ENCODE data around the gene UBAP1L. TPM values are rescaled to one million over a fixed set of nuclear protein-coding genes. Genes with fewer than 3 reads are reported as not detected.

UBAP1L gene
- total and polyA plus RNA-seq, 2 experiments from 2014 or later = 1.8 to 2.5 TPM

DNA sequence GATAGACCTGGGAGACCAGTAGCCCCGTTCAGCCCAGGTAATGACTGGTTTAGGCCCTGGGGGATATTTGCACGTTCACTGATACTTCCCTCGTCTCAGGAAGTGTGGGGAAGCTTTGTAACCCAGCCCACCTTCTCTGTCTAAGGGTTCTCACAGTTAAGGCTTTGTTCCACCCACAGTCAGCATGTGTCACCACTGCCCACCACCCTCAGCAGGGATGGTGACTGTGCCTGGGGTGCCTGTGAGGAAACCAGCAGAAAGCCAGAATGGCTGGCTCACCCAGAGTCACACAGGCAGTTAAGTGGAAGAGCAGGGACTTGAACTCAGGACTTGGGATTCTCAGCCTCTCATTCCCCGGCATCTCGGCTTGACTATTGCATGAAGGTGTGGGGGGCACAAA lies 33.2 kb downstream of the UBAP1L start:
- H3K27me3 ChIP-seq = no peaks in the 10 kb centered on the region
- H3K9me2 ChIP-seq (replicated peaks; ENCODE audit: insufficient read depth) = no peaks in the 10 kb centered on the region
- TF ChIP-seq EZH2 (IDR thresholded peaks at IDR 0.05; ENCODE audit: borderline replicate concordance) (no peak), EZH2phosphoT487 (IDR thresholded peaks at IDR 0.05; ENCODE audit: low read depth, severe bottlenecking, unreplicated experiment) (no peak)
- TF ChIP-seq, protein P1, sequence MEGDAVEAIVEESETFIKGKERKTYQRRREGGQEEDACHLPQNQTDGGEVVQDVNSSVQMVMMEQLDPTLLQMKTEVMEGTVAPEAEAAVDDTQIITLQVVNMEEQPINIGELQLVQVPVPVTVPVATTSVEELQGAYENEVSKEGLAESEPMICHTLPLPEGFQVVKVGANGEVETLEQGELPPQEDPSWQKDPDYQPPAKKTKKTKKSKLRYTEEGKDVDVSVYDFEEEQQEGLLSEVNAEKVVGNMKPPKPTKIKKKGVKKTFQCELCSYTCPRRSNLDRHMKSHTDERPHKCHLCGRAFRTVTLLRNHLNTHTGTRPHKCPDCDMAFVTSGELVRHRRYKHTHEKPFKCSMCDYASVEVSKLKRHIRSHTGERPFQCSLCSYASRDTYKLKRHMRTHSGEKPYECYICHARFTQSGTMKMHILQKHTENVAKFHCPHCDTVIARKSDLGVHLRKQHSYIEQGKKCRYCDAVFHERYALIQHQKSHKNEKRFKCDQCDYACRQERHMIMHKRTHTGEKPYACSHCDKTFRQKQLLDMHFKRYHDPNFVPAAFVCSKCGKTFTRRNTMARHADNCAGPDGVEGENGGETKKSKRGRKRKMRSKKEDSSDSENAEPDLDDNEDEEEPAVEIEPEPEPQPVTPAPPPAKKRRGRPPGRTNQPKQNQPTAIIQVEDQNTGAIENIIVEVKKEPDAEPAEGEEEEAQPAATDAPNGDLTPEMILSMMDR (IDR thresholded peaks at IDR 0.05; ENCODE audit: poor library complexity) = no peak
- H3K79me2 ChIP-seq = no peaks in the 10 kb centered on the region
- DNase-seq (ENCODE audit: low spot score) = no peak
- no peaks in the 10 kb centered on the region for H4K20me1 ChIP-seq (ENCODE audit: insufficient read depth, poor library complexity, severe bottlenecking)
- no peak overlapping the region for H3K4me3 ChIP-seq
- 78% methylated on average over 5 of the region's 5 CpGs for WGBS (ENCODE audit: low lambda C conversion rate, missing lambda C conversion rate)
- H3K27ac ChIP-seq = no peak overlapping the region
- H3K4me2 ChIP-seq = no peak overlapping the region
- no peaks in the 10 kb centered on the region for H3K9me3 ChIP-seq (ENCODE audit: low read depth)
- H3K36me3 ChIP-seq (replicated peaks; ENCODE audit: insufficient read depth, low read depth) = no peaks in the 10 kb centered on the region
- peaks cover 29% of the 10 kb centered on the region for H3K4me1 ChIP-seq (ENCODE audit: insufficient read depth)
- H2AFZ ChIP-seq = no peak overlapping the region

GRCh38 chr15:65081270-65081669 lies 33.7 kb downstream of the UBAP1L start:
- no peaks in the 10 kb centered on the region for H3K36me3 ChIP-seq (replicated peaks; ENCODE audit: insufficient read depth, low read depth)
- H2AFZ ChIP-seq = no peak overlapping the region
- no peak overlapping the region for H3K27ac ChIP-seq
- no peaks in the 10 kb centered on the region for H3K27me3 ChIP-seq
- H3K4me2 ChIP-seq = no peak overlapping the region
- no peak overlapping the region for H3K4me3 ChIP-seq
- peaks cover 25% of the 10 kb centered on the region for H3K4me1 ChIP-seq (ENCODE audit: insufficient read depth)
- TF ChIP-seq, protein P1 (IDR thresholded peaks at IDR 0.05; ENCODE audit: poor library complexity) = no peak
- TF ChIP-seq EZH2phosphoT487 (IDR thresholded peaks at IDR 0.05; ENCODE audit: low read depth, severe bottlenecking, unreplicated experiment) = no peak
- TF ChIP-seq EZH2 (IDR thresholded peaks at IDR 0.05; ENCODE audit: borderline replicate concordance) = no peak
- H3K79me2 ChIP-seq = no peaks in the 10 kb centered on the region
- no peaks in the 10 kb centered on the region for H3K9me2 ChIP-seq (replicated peaks; ENCODE audit: insufficient read depth)
- no peaks in the 10 kb centered on the region for H3K9me3 ChIP-seq (ENCODE audit: low read depth)
- 57% methylated on average over 6 of the region's 6 CpGs for WGBS (ENCODE audit: low lambda C conversion rate, missing lambda C conversion rate)
- DNase-seq (ENCODE audit: low spot score) = no peak
- H4K20me1 ChIP-seq (ENCODE audit: insufficient read depth, poor library complexity, severe bottlenecking) = no peaks in the 10 kb centered on the region

DNA sequence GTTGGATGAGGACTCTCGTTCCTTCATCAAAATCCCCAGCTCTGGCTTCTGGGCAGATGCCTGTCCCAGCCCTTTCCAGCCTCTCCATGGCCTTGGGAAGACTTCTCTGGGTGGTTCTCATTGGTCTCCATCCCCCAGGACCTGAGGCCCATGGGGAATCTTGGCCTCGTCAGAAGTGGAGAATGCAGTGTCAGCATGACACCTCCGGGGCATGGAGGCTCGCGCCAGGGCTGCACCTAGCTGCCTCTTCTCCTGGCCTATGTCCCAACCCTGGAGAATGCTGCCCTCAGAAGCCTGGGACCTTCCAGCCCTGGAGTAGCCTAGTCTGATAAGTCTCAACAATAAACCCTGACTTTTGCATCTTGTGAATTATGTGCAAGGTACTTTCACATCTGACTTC lies 35.4 kb downstream of the UBAP1L start:
- H3K79me2 ChIP-seq = no peaks in the 10 kb centered on the region
- H3K4me2 ChIP-seq = no peak overlapping the region
- H3K9me3 ChIP-seq (ENCODE audit: low read depth) = no peaks in the 10 kb centered on the region
- no peak for DNase-seq (ENCODE audit: low spot score)
- H3K4me1 ChIP-seq (ENCODE audit: insufficient read depth) = peaks cover 22% of the 10 kb centered on the region
- H3K4me3 ChIP-seq = no peak overlapping the region
- no peaks in the 10 kb centered on the region for H4K20me1 ChIP-seq (ENCODE audit: insufficient read depth, poor library complexity, severe bottlenecking)
- no peaks in the 10 kb centered on the region for H3K27me3 ChIP-seq
- H2AFZ ChIP-seq = no peak overlapping the region
- H3K27ac ChIP-seq = no peak overlapping the region
- no peaks in the 10 kb centered on the region for H3K9me2 ChIP-seq (replicated peaks; ENCODE audit: insufficient read depth)
- H3K36me3 ChIP-seq (replicated peaks; ENCODE audit: insufficient read depth, low read depth) = no peaks in the 10 kb centered on the region
- 93% methylated on average over 5 of the region's 5 CpGs for WGBS (ENCODE audit: low lambda C conversion rate, missing lambda C conversion rate)
- TF ChIP-seq EZH2phosphoT487 (IDR thresholded peaks at IDR 0.05; ENCODE audit: low read depth, severe bottlenecking, unreplicated experiment) (no peak), EZH2 (IDR thresholded peaks at IDR 0.05; ENCODE audit: borderline replicate concordance) (no peak)
- TF ChIP-seq, protein P1 (IDR thresholded peaks at IDR 0.05; ENCODE audit: poor library complexity) = no peak

DNA sequence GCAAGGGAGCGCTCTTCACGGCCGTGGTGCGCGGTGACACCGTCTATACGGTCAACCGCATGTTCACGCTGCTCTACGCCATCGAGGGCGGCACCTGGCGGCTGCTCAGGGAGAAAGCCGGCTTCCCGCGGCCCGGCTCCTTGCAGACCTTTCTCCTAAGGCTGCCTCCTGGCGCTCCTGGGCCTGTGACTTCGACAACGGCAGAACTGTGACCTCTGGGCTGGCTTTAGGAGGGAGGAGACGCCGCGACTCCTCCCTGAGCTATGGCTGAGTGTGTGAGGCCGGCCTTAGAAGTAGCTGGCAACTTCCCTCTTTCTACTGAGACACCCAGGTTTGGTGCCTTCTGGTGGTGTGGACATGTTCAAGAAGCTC lies 37.0 kb downstream of the UBAP1L start:
- H3K36me3 ChIP-seq (replicated peaks; ENCODE audit: insufficient read depth, low read depth) = no peaks in the 10 kb centered on the region
- H3K4me3 ChIP-seq = no peak overlapping the region
- peaks cover 13% of the 10 kb centered on the region for H3K4me1 ChIP-seq (ENCODE audit: insufficient read depth)
- peak; percentile 80 for DNase-seq (ENCODE audit: low spot score)
- TF ChIP-seq, protein P1 (IDR thresholded peaks at IDR 0.05; ENCODE audit: poor library complexity) = peak; percentile 52
- TF ChIP-seq EZH2phosphoT487 (IDR thresholded peaks at IDR 0.05; ENCODE audit: low read depth, severe bottlenecking, unreplicated experiment) = no peak
- H3K27ac ChIP-seq = no peak overlapping the region
- H3K79me2 ChIP-seq = no peaks in the 10 kb centered on the region
- H4K20me1 ChIP-seq (ENCODE audit: insufficient read depth, poor library complexity, severe bottlenecking) = no peaks in the 10 kb centered on the region
- 24% methylated on average over 24 of the region's 24 CpGs for WGBS (ENCODE audit: low lambda C conversion rate, missing lambda C conversion rate)
- H3K27me3 ChIP-seq = no peaks in the 10 kb centered on the region
- H3K9me3 ChIP-seq (ENCODE audit: low read depth) = no peaks in the 10 kb centered on the region
- no peak overlapping the region for H2AFZ ChIP-seq
- no peaks in the 10 kb centered on the region for H3K9me2 ChIP-seq (replicated peaks; ENCODE audit: insufficient read depth)
- no peak overlapping the region for H3K4me2 ChIP-seq

Measured in hepatocyte (in vitro differentiated cells).